Prostate gland (tissue), 2 donors: ENCODE measurements around the gene NHS. TPM values are rescaled to one million over a fixed set of nuclear protein-coding genes. Genes with fewer than 3 reads are reported as not detected.

Experiments
- DNase-seq: peaks from one replicate; pipeline ENCODE4 v3.0.0-alpha.2; 2019; ENCODE audit warnings: low spot score
- H3K27ac ChIP-seq, 2 donors: fragments of 200-600 bp; sonication (generic); 2 replicates each; pipeline ENCODE4 v1.5.1; 2017 to 2019
- H3K27me3 ChIP-seq: fragments of 200-600 bp; sonication (generic); replicated peaks from 2 replicates; pipeline ENCODE4 v1.5.1; 2019; ENCODE audit not compliant: insufficient read depth
- H3K36me3 ChIP-seq, 2 donors: fragments of 200-600 bp; sonication (generic); 1 replicate in 1 of 2; 2 replicates in 1 of 2; pipeline versions ENCODE4 v1.5.1 to v1.8.1; 2017 to 2019
- H3K4me1 ChIP-seq: fragments of 200-600 bp; sonication (generic); replicated peaks from 2 replicates; pipeline ENCODE4 v1.5.1; 2019
- H3K4me3 ChIP-seq, 2 donors: fragments of 200-600 bp; sonication (generic); 2 replicates each; pipeline ENCODE4 v1.5.1; 2017 to 2019
- H3K9me3 ChIP-seq: fragments of 200-600 bp; sonication (generic); 2 replicates; pipeline ENCODE4 v1.5.1; 2017
- POLR2A ChIP-seq: fragments of 450-650 bp; IDR thresholded peaks from one replicate; pipeline ENCODE4 v1.6.1; 2016; ENCODE audit warnings: antibody characterized with exemption, mild to moderate bottlenecking
- POLR2AphosphoS5 ChIP-seq: sonication (generic); formaldehyde crosslinking; IDR thresholded peaks from one replicate; pipeline ENCODE4 v1.6.1; 2017; ENCODE audit warnings: antibody characterized with exemption
- WGBS: methylation state at CpG from one replicate; pipeline ENCODE4 v1.1.5; 2018; 5-methylcytosine and 5-hydroxymethylcytosine counted together
- intact Hi-C: fragments of 100-400 bp; cut with DNase I; formaldehyde crosslinking; loops from one replicate; pipeline ENCODE4 v1.14.2; 2022
- total RNA-seq, 2 donors: library from RNA; depleted of rRNA; stranded (reverse); fragments of >200 nt; gene quantifications; one replicate each; pipeline ENCODE4 v1.1.0, GENCODE V29; 2016
- TF ChIP-seq, protein P1 (sequence below), 4 experiments: fragments of 200-600 bp in 2 of 4; fragments of 450-650 bp in 2 of 4; sonication (generic) in 2 of 4; IDR thresholded peaks; 1 replicate in 3 of 4; 2 replicates in 1 of 4; pipeline ENCODE4 v1.5.1; 2016 to 2019; ENCODE audit warnings: antibody characterized with exemption in 4 of 4, mild to moderate bottlenecking in 2 of 4, moderate library complexity in 2 of 4

Gene NHS
- total RNA-seq, 2 donors from 2014 or later, result 4.8 to 17.7 TPM

DNA sequence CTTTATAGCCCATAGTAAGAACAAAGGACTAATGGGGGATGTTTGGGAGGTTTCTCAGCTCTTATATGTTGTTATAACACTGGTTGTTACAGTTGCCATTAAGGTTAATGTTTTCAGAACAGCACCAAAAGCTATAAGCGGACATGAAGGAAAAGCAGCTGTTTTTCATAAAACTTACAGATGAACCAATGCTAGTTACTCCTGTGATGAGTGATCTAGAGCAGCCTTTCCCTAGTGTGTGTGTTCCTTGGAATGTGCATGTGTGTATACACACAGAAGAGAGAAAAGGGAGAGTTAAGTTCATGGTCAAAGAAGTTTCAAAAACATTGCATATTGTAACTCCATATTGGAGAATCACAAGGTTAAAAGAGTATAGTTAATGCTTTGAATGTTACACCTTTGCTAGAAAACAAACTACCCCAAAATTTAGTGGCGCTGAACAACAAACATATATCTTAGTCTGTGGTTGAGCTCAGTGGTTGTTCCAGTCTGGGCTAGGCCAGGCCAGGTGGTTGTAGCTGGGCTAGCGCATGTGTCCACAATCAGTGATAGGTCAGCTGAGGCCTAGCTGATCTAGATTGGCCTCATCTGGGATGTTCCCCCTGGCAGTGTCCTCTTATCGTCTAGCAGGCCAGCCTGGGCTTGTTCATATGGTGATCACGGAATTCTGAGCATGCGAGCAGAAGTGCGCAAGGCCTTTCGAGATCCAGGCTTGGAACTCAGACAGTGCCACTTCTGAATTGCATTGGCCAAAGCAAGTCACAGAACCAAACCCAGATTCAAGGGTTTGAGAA is 151.0 kb downstream of the NHS start:
- H3K27me3 ChIP-seq, result no peaks in the 10 kb centered on the region
- H3K4me3 ChIP-seq, result no peak overlapping the region
- H3K9me3 ChIP-seq, result no peaks in the 10 kb centered on the region
- no peaks in the 10 kb centered on the region for H3K36me3 ChIP-seq
- intact Hi-C loops, result no loop called here
- no peak for DNase-seq
- 91% methylated on average over 8 of the region's 8 CpGs for WGBS
- no peak overlapping the region for H3K27ac ChIP-seq
- TF ChIP-seq POLR2A (no peak), POLR2AphosphoS5 (no peak)
- TF ChIP-seq, protein P1, sequence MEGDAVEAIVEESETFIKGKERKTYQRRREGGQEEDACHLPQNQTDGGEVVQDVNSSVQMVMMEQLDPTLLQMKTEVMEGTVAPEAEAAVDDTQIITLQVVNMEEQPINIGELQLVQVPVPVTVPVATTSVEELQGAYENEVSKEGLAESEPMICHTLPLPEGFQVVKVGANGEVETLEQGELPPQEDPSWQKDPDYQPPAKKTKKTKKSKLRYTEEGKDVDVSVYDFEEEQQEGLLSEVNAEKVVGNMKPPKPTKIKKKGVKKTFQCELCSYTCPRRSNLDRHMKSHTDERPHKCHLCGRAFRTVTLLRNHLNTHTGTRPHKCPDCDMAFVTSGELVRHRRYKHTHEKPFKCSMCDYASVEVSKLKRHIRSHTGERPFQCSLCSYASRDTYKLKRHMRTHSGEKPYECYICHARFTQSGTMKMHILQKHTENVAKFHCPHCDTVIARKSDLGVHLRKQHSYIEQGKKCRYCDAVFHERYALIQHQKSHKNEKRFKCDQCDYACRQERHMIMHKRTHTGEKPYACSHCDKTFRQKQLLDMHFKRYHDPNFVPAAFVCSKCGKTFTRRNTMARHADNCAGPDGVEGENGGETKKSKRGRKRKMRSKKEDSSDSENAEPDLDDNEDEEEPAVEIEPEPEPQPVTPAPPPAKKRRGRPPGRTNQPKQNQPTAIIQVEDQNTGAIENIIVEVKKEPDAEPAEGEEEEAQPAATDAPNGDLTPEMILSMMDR (IDR thresholded peaks at IDR 0.05), result no peak
- H3K4me1 ChIP-seq, result no peaks in the 10 kb centered on the region

- no peak overlapping the region for H3K4me3 ChIP-seq
- no peaks in the 10 kb centered on the region for H3K27me3 ChIP-seq
- H3K27ac ChIP-seq, result no peak overlapping the region
- no peak for DNase-seq
- no peaks in the 10 kb centered on the region for H3K9me3 ChIP-seq
- no peaks in the 10 kb centered on the region for H3K36me3 ChIP-seq
- 19% methylated on average over 5 of the region's 5 CpGs for WGBS
- TF ChIP-seq, protein P1 (IDR thresholded peaks at IDR 0.05), result no peak
- TF ChIP-seq POLR2A, result no peak
- intact Hi-C loops, result no loop called here
- no peaks in the 10 kb centered on the region for H3K4me1 ChIP-seq
Observed at GRCh38 chrX:17527135-17527701, 152.2 kb downstream of the NHS start.

- WGBS, result no CpG with 5 or more reads among the region's 1 CpG
- Histone ChIP-seq H3K27ac (no peak overlapping the region), H3K27me3 (no peaks in the 10 kb centered on the region)
Observed at GRCh38 chrX:17527922-17528321, 152.9 kb downstream of the NHS start.

DNA sequence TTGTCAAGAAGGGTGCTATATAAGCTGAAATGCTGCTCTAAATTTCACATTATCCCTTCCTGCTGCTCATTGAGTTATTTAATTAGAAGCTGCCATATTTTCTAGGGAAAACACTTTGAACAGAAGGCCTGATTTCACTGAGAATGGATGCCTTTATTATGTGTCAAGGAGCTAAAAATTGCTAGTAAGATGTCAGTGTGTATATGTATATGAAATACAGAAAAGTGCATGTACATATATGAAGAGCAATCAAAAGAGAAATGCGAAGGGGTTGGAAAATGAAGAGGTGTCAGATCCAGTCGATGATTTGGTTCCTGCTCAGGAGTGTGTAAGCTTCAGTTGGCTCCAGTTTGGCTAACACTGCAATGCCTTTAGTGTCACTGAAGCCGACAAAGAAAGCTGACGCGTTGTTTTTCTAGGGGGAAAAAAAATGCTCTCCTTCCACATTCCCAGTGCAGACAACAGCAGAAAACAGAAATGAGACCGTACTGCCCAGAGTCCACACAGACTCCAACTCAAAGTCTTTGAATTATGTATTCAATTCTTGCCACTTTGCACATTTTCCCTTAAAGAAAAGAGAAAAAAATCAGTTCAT is 154.2 kb downstream of the NHS start:
- Histone ChIP-seq H3K36me3 (no peaks in the 10 kb centered on the region), H3K4me1 (no peaks in the 10 kb centered on the region), H3K27ac (no peak overlapping the region), H3K27me3 (no peaks in the 10 kb centered on the region), H3K4me3 (no peak overlapping the region), H3K9me3 (no peaks in the 10 kb centered on the region)
- WGBS, result 15% methylated on average over 6 of the region's 6 CpGs
- DNase-seq, result no peak
- intact Hi-C loops, result no loop called here
- TF ChIP-seq POLR2A (no peak), POLR2AphosphoS5 (no peak)

More at GRCh38 chrX:17527922-17528321, 152.9 kb downstream of the NHS start:
- intact Hi-C loops, result no loop called here
- DNase-seq, result no peak
- Histone ChIP-seq H3K36me3 (no peaks in the 10 kb centered on the region), H3K4me3 (no peak overlapping the region), H3K4me1 (no peaks in the 10 kb centered on the region), H3K9me3 (no peaks in the 10 kb centered on the region)
- TF ChIP-seq, protein P1 (IDR thresholded peaks at IDR 0.05), result no peak
- TF ChIP-seq POLR2A (no peak), POLR2AphosphoS5 (no peak)

GRCh38 chrX:17531500-17531899 is 156.5 kb downstream of the NHS start:
- no peaks in the 10 kb centered on the region for H3K9me3 ChIP-seq
- H3K27me3 ChIP-seq, result no peaks in the 10 kb centered on the region
- no peak for DNase-seq
- 94% methylated on average over 3 of the region's 3 CpGs for WGBS
- no peaks in the 10 kb centered on the region for H3K36me3 ChIP-seq
- no peak for TF ChIP-seq POLR2A
- TF ChIP-seq, protein P1 (IDR thresholded peaks at IDR 0.05), result no peak
- no peak for TF ChIP-seq POLR2AphosphoS5
- no peak overlapping the region for H3K4me3 ChIP-seq
- H3K4me1 ChIP-seq, result no peaks in the 10 kb centered on the region
- intact Hi-C loops, result no loop called here
- no peak overlapping the region for H3K27ac ChIP-seq
